Measurements from ENCODE around the gene RXFP2. TPM values are rescaled to one million over a fixed set of nuclear protein-coding genes. Genes with fewer than 3 reads are reported as not detected.

Gene RXFP2
- total and polyA plus RNA-seq, 10 of the 15 experiments (the other 5 are each of a cell fraction or from before 2014, with no cell fraction given) = 0.01 to 0.05 TPM; not detected in 8

GRCh38 chr13:31742097-31742734 is 2.9 kb downstream of the RXFP2 start:
- Histone ChIP-seq H2AFZ (ENCODE audit: control insufficient read depth, low read depth, low read length) (no peak overlapping the region), H3K27ac (ENCODE audit: control insufficient read depth, insufficient read depth) (no peak overlapping the region), H4K20me1 (ENCODE audit: control insufficient read depth, insufficient read depth) (no peaks in the 10 kb centered on the region), H3K36me3 (ENCODE audit: control insufficient read depth in 2 of 2, insufficient read depth in 2 of 2, low read length in 1 of 2) (no peaks in the 10 kb centered on the region), H3K9ac (ENCODE audit: control insufficient read depth, insufficient read depth, low read length) (no peak overlapping the region), H3K4me2 (ENCODE audit: control insufficient read depth, insufficient read depth) (no peak overlapping the region), H3K4me1 (ENCODE audit: control insufficient read depth, insufficient read depth, low read length) (no peaks in the 10 kb centered on the region), H3K4me3 (no peak overlapping the region), H3K27me3 (replicated peaks in 1 of 2; ENCODE audit: control insufficient read depth in 2 of 2, insufficient read depth in 2 of 2, low read length in 1 of 2) (no peaks in the 10 kb centered on the region; a peak in 1 of 4 replicates), H3K79me2 (ENCODE audit: control insufficient read depth, insufficient read depth, low read length) (no peaks in the 10 kb centered on the region), H3K9me3 (replicated peaks; ENCODE audit: control insufficient read depth, insufficient read depth, low read length) (no peaks in the 10 kb centered on the region)
- 12% methylated on average over 7 of the region's 7 CpGs for WGBS (ENCODE audit: insufficient coverage, insufficient replicate concordance, low lambda C conversion rate, missing lambda C conversion rate)
- ATAC-seq = peak; percentile 96
- in situ Hi-C loops (cut with MboI) = no loop called here
- POLR2A ChIA-PET = no interaction called here
- peak; percentile 8 for DNase-seq (ENCODE audit: low read depth, low spot score)
- RAD21 ChIA-PET (ENCODE audit: unreplicated experiment) = interaction anchor here (0.6 to 1.9 kb wide), 3 partner anchors 305 to 506 kb away, joined by 3 to 13 read pairs (median 5); no protein-coding TSS in a partner anchor
- CTCF ChIA-PET = interaction anchor here (1.0 to 3.7 kb wide), 4 partner anchors 267 to 500 kb away, joined by 3 to 52 read pairs (median 4); no protein-coding TSS in a partner anchor
- BruUV-seq (replicated peaks) = no TSS peak
- peak; percentile 87 for FAIRE-seq
- intact Hi-C loops (cut with micrococcal nuclease; ENCODE audit: unreplicated experiment) = loop anchor here (1.0 to 5.0 kb wide), 3 partner anchors 205 to 506 kb away; no protein-coding TSS in a partner anchor
- SMC1A ChIA-PET (ENCODE audit: uncharacterized antibody, unreplicated experiment) = interaction anchor here (1.3 to 3.2 kb wide), 3 partner anchors 15 to 506 kb away, joined by 3 to 18 read pairs (median 3); no protein-coding TSS in a partner anchor
- TF ChIP-seq SUPT20H (IDR thresholded peaks at IDR 0.05; ENCODE audit: borderline replicate concordance, control insufficient read depth, low read depth, low read length) = no peak
- TF ChIP-seq PKNOX1 (IDR thresholded peaks at IDR 0.05) = no peak
- 0 out of 2 replicates have a peak, but pooled peaks have one; percentile 36 for TF ChIP-seq ZNF592 (IDR thresholded peaks at IDR 0.05)
- no peak for TF ChIP-seq SMAD5 (IDR thresholded peaks at IDR 0.05; ENCODE audit: low read depth)
- TF ChIP-seq YY1 (IDR thresholded peaks at IDR 0.05; ENCODE audit: low read depth, low read length) = 0 out of 2 replicates have a peak, but pooled peaks have one; percentile 27
- TF ChIP-seq IRF3 (IDR thresholded peaks at IDR 0.05) = no peak
- no peak for TF ChIP-seq BCL11A (IDR thresholded peaks at IDR 0.05; ENCODE audit: low read depth, low read length)
- TF ChIP-seq ATF3 (IDR thresholded peaks at IDR 0.05; ENCODE audit: borderline replicate concordance, extremely low read depth, low read depth, low read length) = no peak
- TF ChIP-seq CREM (IDR thresholded peaks at IDR 0.05; ENCODE audit: low read depth) = no peak
- TF ChIP-seq STAT1 (conservative IDR thresholded peaks at IDR 0.05) = no peak
- TF ChIP-seq NR2F1 (conservative IDR thresholded peaks at IDR 0.05) = no peak
- TF ChIP-seq SMC3 (IDR thresholded peaks at IDR 0.05; ENCODE audit: borderline replicate concordance, low read length) = peak; percentile 81
- TF ChIP-seq MYC (IDR thresholded peaks at IDR 0.05; ENCODE audit: insufficient read depth, insufficient read length, insufficient replicate concordance, low read length, severe bottlenecking) = no peak
- TF ChIP-seq RFX5 (IDR thresholded peaks at IDR 0.05; ENCODE audit: low read depth, low read length) = no peak
- no peak for TF ChIP-seq KAT2A (conservative IDR thresholded peaks at IDR 0.05; ENCODE audit: control insufficient read depth, low read depth, low read length)
